IMR-90 (cell line): Measurements from ENCODE around the gene DISC1.

ENCODE experiments used
- BHLHE40 ChIP-seq: fragments of 150-350 bp; IDR thresholded peaks from 2 replicates; pipeline ENCODE4 v1.6.1; 2016; ENCODE audit warnings: mild to moderate bottlenecking, low read depth, low read length
- CEBPB ChIP-seq: IDR thresholded peaks from 2 replicates; pipeline ENCODE4 v1.6.1; 2012; ENCODE audit warnings: low read depth, low read length, improper control_type of control experiment
- CHD1 ChIP-seq: IDR thresholded peaks from 2 replicates; pipeline ENCODE4 v1.6.1; 2012; ENCODE audit warnings: low read depth, low read length, improper control_type of control experiment
- CTCF ChIP-seq: conservative IDR thresholded peaks from 2 replicates; pipeline ENCODE4 v1.5.1; 2012; ENCODE audit warnings: mild to moderate bottlenecking, low read depth, low read length, improper control_type of control experiment
- ELK1 ChIP-seq: fragments of 150-350 bp; IDR thresholded peaks from 2 replicates; pipeline ENCODE4 v1.6.1; 2016; ENCODE audit warnings: low read depth, mild to moderate bottlenecking, low read length, moderate library complexity, borderline replicate concordance
- FOS ChIP-seq: fragments of 150-350 bp; IDR thresholded peaks from 2 replicates; pipeline ENCODE4 v1.6.1; 2016; ENCODE audit warnings: low read depth, low read length
- MAFK ChIP-seq: IDR thresholded peaks from 2 replicates; pipeline ENCODE4 v1.6.1; 2012; ENCODE audit warnings: low read depth, low read length, improper control_type of control experiment
- MXI1 ChIP-seq: IDR thresholded peaks from 2 replicates; pipeline ENCODE4 v1.6.1; 2012; ENCODE audit warnings: low read depth, mild to moderate bottlenecking, low read length, moderate library complexity, borderline replicate concordance
- POLR2A ChIP-seq: IDR thresholded peaks from 2 replicates; pipeline ENCODE4 v1.6.1; 2012; ENCODE audit warnings: mild to moderate bottlenecking, low read depth, low read length
- RAD21 ChIP-seq: IDR thresholded peaks from 2 replicates; pipeline ENCODE4 v1.6.1; 2012; ENCODE audit warnings: low read length, improper control_type of control experiment
- RFX5 ChIP-seq: IDR thresholded peaks from 2 replicates; pipeline ENCODE4 v1.8.0; 2012; ENCODE audit warnings: low read depth, mild to moderate bottlenecking, low read length, moderate library complexity
- SMC3 ChIP-seq: fragments of 150-350 bp; IDR thresholded peaks from 2 replicates; pipeline ENCODE4 v1.6.1; 2016; ENCODE audit warnings: low read depth, mild to moderate bottlenecking, antibody characterized with exemption, low read length, moderate library complexity

- no peak for TF ChIP-seq CTCF
- no peak for TF ChIP-seq SMC3
- TF ChIP-seq RFX5: no peak
- TF ChIP-seq POLR2A: no peak
- TF ChIP-seq RAD21: no peak
- no peak for TF ChIP-seq MAFK
- no peak for TF ChIP-seq ELK1
- TF ChIP-seq BHLHE40: no peak
- TF ChIP-seq MXI1: no peak
- TF ChIP-seq CEBPB: no peak
- no peak for TF ChIP-seq CHD1
- no peak for TF ChIP-seq FOS
Measured at GRCh38 chr1:231677442-231677841, 50.9 kb downstream of the DISC1 start.
